Activated CD8-positive, alpha-beta T cell treated with anti-CD3 and anti-CD28 coated beads for 36 hours (primary cell): ENCODE data around the gene HIKESHI. TPM values are rescaled to one million over a fixed set of nuclear protein-coding genes. Genes with fewer than 3 reads are reported as not detected.
"Not testable (repeated sequence)": the region's sequence is repeated elsewhere in the genome, so short reads cannot be mapped to it uniquely, and the experiment has no call there.

ENCODE experiments used
- ATAC-seq: fragments of 200-7000 bp; cut with Tn5 transposase; one replicate; pipeline ENCODE4 v1.10.0; 2021; ENCODE audit warnings: mild to moderate bottlenecking, moderate library complexity
- CTCF ChIA-PET: fragments of 350-600 bp; sonication (Branson Sonifier 250); formaldehyde crosslinking; loops from one replicate; lab custom pipeline; 2021; ENCODE audit warnings: antibody characterized with exemption; lab: Charles Lee
- POLR2A ChIA-PET: fragments of 350-600 bp; sonication (Branson Sonifier 250); formaldehyde crosslinking; loops from one replicate; lab custom pipeline; 2021; ENCODE audit warnings: antibody characterized with exemption; lab: Charles Lee
- DNase-seq: peaks from one replicate; pipeline ENCODE4 v3.0.0-alpha.2; 2020
- H3K27ac Mint-ChIP-seq: one replicate; pipeline ENCODE4 v1.8.0; 2021; ENCODE audit warnings: mild to moderate bottlenecking, mixed read lengths
- H3K27me3 Mint-ChIP-seq: one replicate; pipeline ENCODE4 v1.8.0; 2021; ENCODE audit warnings: mixed read lengths
- H3K36me3 Mint-ChIP-seq: one replicate; pipeline ENCODE4 v1.8.0; 2021; ENCODE audit warnings: low read depth, mixed read lengths
- H3K4me1 Mint-ChIP-seq: one replicate; pipeline ENCODE4 v1.8.0; 2021; ENCODE audit warnings: low read depth, mixed read lengths
- H3K4me3 Mint-ChIP-seq: one replicate; pipeline ENCODE4 v1.8.0; 2021; ENCODE audit warnings: mild to moderate bottlenecking, moderate library complexity, mixed read lengths
- H3K9me3 Mint-ChIP-seq: one replicate; pipeline ENCODE4 v1.8.0; 2021; ENCODE audit warnings: mixed read lengths
- intact Hi-C: fragments of 100-400 bp; cut with micrococcal nuclease; formaldehyde crosslinking; loops from one replicate; pipeline ENCODE4 v1.10.0; 2022
- total RNA-seq, 2 experiments: library from RNA; stranded (reverse); gene quantifications; one replicate each; pipeline ENCODE4 v1.2.3, GENCODE V29; 2021
- TF ChIP-seq, protein P1 (sequence below): fragments of 200-600 bp; IDR thresholded peaks from one replicate; pipeline ENCODE4 v1.8.0; 2022; ENCODE audit warnings: antibody characterized with exemption, mild to moderate bottlenecking

Gene HIKESHI
- total RNA-seq, 2 experiments from 2014 or later, result 59.6 to 60.5 TPM

DNA sequence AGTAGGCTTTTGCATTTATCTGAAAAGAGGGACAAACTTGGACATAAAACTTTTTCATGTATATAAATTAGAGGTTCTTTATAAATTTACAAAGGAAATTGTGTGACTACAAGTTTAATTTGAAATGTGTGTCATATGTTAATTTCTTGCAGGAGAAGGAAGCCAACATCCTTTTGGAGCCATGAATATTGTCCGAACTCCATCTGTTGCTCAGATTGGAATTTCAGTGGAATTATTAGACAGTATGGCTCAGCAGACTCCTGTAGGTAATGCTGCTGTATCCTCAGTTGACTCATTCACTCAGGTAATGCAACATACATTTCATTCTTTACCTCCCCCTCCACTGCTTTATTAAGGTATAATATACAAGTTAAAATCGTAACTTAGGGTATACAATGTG, 35.2 kb downstream of the HIKESHI start:
- POLR2A ChIA-PET, result no interaction called here
- H3K4me3 Mint-ChIP-seq, result no peak overlapping the region
- H3K4me1 Mint-ChIP-seq, result peaks cover 10% of the 10 kb centered on the region
- DNase-seq (no peak), ATAC-seq (no peak)
- TF ChIP-seq, protein P1, sequence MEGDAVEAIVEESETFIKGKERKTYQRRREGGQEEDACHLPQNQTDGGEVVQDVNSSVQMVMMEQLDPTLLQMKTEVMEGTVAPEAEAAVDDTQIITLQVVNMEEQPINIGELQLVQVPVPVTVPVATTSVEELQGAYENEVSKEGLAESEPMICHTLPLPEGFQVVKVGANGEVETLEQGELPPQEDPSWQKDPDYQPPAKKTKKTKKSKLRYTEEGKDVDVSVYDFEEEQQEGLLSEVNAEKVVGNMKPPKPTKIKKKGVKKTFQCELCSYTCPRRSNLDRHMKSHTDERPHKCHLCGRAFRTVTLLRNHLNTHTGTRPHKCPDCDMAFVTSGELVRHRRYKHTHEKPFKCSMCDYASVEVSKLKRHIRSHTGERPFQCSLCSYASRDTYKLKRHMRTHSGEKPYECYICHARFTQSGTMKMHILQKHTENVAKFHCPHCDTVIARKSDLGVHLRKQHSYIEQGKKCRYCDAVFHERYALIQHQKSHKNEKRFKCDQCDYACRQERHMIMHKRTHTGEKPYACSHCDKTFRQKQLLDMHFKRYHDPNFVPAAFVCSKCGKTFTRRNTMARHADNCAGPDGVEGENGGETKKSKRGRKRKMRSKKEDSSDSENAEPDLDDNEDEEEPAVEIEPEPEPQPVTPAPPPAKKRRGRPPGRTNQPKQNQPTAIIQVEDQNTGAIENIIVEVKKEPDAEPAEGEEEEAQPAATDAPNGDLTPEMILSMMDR, result no peak
- H3K27ac Mint-ChIP-seq, result no peak overlapping the region
- intact Hi-C loops, result no loop called here
- no peaks in the 10 kb centered on the region for H3K9me3 Mint-ChIP-seq
- CTCF ChIA-PET, result interaction anchor here (0.7 kb wide), 1 partner anchor 354 kb away, joined by 3 read pairs; no protein-coding TSS in a partner anchor
- H3K27me3 Mint-ChIP-seq, result no peaks in the 10 kb centered on the region
- peaks cover 66% of the 10 kb centered on the region for H3K36me3 Mint-ChIP-seq

DNA sequence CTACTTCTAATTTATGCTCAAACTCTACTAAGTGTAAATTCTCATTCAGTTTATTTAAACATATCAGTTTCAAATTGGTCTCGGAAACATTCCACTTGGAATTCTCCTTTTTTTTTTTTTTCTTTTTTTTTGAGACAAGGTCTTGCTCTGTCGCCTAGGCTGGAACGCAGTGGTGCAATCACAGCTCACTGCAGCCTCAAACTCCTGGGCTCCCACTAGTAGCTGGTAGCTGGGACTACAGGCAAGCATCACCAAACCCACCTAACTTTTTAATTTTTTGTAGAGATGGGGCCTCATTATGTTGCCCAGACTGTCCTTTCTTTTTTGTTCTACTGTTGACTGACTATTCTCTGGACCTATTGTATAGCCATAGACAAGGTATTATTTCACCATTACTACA, 39.3 kb downstream of the HIKESHI start:
- Mint-ChIP-seq H3K4me1 (peaks cover 23% of the 10 kb centered on the region), H3K9me3 (no peaks in the 10 kb centered on the region), H3K36me3 (peaks cover 50% of the 10 kb centered on the region), H3K27me3 (no peaks in the 10 kb centered on the region), H3K4me3 (no peak overlapping the region), H3K27ac (no peak overlapping the region)
- intact Hi-C loops, result no loop called here
- TF ChIP-seq, protein P1, result no peak
- ChIA-PET CTCF (no interaction called here), POLR2A (no interaction called here)
- DNase-seq (no peak), ATAC-seq (no peak)

DNA sequence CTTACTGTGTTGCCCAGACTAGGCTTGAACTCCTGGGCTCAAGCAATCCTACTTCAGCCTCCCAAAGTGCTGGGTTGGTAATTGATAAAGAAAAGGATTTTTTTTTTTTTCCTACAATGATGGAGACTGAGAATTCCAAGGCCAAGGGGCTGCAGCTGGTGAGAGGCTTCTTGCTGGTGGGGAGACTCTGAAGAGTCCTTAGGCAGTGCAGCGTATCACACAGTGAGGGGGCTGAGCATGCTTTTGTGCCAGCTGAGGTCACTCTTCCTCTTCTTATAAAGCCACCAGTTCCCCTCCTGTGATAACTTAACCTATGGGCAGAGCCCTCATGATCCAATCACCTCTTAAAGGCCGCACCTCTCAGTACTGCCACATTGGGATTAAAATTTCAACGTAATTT, 44.5 kb downstream of the HIKESHI start:
- Mint-ChIP-seq H3K4me1 (peaks cover 18% of the 10 kb centered on the region), H3K9me3 (no peaks in the 10 kb centered on the region)
- DNase-seq, result no peak

DNA sequence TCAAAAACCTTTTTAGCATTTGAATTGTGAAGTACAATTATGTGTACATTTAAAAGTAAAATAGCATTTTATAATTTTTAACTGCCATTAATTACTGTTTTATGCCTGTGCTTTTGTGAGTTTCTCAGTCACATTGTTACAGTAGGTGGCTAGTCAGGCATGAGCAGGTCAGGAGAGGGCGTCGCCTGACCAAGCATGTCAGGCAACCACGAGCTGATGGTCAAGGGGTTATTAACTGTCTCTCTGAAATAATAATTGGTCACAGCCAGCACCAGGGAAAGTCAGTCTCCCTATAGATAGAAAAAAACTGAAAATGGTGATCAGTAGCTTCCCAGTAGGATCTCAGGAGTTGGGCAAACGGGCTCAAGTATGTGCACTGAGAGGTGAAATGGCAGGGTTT, 53.2 kb downstream of the HIKESHI start:
- CTCF ChIA-PET, result no interaction called here
- peaks cover 3% of the 10 kb centered on the region for H3K36me3 Mint-ChIP-seq
- no peaks in the 10 kb centered on the region for H3K4me1 Mint-ChIP-seq
- POLR2A ChIA-PET, result interaction anchor here (0.6 kb wide), 1 partner anchor 11 kb away, joined by 3 read pairs; no protein-coding TSS in a partner anchor
- no peak overlapping the region for H3K4me3 Mint-ChIP-seq
- intact Hi-C loops, result no loop called here
- no peak overlapping the region for H3K27ac Mint-ChIP-seq
- ATAC-seq (no peak), DNase-seq (no peak)
- peaks cover 2% of the 10 kb centered on the region for H3K27me3 Mint-ChIP-seq
- TF ChIP-seq, protein P1, result no peak
- no peaks in the 10 kb centered on the region for H3K9me3 Mint-ChIP-seq

More for the DNA sequence above, 44.5 kb downstream of the HIKESHI start:
- Mint-ChIP-seq H3K27ac (no peak overlapping the region), H3K27me3 (no peaks in the 10 kb centered on the region), H3K36me3 (peaks cover 22% of the 10 kb centered on the region), H3K4me3 (no peak overlapping the region)
- TF ChIP-seq, protein P1, result no peak
- ChIA-PET POLR2A (interaction anchor here (0.7 kb wide), 1 partner anchor 10 kb away, joined by 3 read pairs; no protein-coding TSS in a partner anchor), CTCF (no interaction called here)
- intact Hi-C loops, result no loop called here
- no peak for ATAC-seq

DNA sequence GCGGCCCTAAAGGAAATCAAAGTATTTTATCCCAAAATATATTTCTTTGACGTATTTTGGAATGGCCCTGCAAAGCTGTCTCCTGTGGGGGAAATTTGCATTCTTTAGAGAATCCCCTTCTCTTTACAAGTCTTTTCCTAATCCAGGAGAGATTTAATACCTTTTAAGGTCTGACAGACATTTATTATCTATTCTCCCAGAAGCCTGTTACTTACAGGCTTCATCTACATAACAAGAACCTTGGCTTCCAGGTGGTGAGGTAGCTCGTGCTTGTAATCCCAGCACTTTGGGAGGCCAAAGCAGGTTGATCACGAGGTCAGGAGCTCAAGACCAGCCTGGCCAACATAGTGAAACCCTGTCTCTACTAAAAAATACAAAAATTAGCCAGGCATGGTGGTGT, 55.4 kb downstream of the HIKESHI start:
- H3K4me3 Mint-ChIP-seq, H3K9me3 Mint-ChIP-seq, H3K27ac Mint-ChIP-seq, H3K36me3 Mint-ChIP-seq, POLR2A ChIA-PET, CTCF ChIA-PET, H3K27me3 Mint-ChIP-seq, H3K4me1 Mint-ChIP-seq, ATAC-seq, intact Hi-C loops, DNase-seq: not testable (repeated sequence)
